ENCODE results near the gene CD164L2.
"Not testable (repeated sequence)": the region's sequence is repeated elsewhere in the genome, so short reads cannot be mapped to it uniquely, and the experiment has no call there.

CD164L2 gene

DNA sequence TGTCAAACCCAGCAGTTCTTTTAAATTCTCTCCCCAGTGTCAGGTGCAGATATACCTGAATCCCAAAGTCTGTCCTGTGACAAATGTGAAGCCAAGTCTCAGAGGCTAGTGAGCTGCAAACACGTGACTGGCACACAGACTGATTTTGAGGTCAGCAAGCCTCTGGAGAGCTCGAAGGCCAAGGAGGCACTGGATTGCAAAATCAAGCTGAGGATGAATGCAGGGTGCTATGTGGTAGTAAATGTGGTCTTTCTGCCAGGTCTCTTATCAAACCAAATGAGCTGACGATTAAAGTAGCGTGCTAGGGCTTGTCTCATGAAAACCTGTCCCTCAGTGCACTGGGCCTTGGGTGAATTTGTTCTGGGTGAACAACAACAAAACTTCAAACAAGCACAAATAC lies 29.9 kb upstream of the CD164L2 start:
- no peak for DNase-seq (ENCODE audit: low spot score)
- TF ChIP-seq, protein P1, sequence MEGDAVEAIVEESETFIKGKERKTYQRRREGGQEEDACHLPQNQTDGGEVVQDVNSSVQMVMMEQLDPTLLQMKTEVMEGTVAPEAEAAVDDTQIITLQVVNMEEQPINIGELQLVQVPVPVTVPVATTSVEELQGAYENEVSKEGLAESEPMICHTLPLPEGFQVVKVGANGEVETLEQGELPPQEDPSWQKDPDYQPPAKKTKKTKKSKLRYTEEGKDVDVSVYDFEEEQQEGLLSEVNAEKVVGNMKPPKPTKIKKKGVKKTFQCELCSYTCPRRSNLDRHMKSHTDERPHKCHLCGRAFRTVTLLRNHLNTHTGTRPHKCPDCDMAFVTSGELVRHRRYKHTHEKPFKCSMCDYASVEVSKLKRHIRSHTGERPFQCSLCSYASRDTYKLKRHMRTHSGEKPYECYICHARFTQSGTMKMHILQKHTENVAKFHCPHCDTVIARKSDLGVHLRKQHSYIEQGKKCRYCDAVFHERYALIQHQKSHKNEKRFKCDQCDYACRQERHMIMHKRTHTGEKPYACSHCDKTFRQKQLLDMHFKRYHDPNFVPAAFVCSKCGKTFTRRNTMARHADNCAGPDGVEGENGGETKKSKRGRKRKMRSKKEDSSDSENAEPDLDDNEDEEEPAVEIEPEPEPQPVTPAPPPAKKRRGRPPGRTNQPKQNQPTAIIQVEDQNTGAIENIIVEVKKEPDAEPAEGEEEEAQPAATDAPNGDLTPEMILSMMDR (IDR thresholded peaks at IDR 0.05; ENCODE audit: extremely low read depth, insufficient read depth, missing control alignments) = no peak
- in situ Hi-C loops (cut with MboI; ENCODE audit: low pct_unique_long_range_greater_than_20kb, low sequenced_read_pairs, unreplicated experiment) = no loop called here

DNA sequence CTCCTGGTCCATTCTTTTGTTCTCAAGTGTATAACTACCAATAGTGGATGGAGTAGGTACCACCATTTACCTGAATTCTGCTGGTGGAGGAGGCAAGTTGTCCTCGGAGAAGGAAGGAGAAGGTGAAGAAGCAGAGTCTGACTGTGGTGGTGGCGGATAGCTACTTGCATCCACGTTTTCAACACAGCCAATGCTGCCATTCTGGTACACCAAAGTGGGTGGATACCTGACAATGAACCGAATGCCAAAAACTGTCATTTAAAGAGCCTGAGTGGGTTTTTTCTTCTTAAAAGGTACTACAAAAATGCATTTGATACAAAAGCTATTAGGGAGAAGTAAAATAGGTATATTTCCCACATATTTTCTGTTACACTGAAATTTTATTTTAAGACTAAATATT lies 29.4 kb upstream of the CD164L2 start:
- DNase-seq (ENCODE audit: low spot score) = no peak
- in situ Hi-C loops (cut with MboI; ENCODE audit: low pct_unique_long_range_greater_than_20kb, low sequenced_read_pairs, unreplicated experiment) = no loop called here
- TF ChIP-seq, protein P1 (IDR thresholded peaks at IDR 0.05; ENCODE audit: extremely low read depth, insufficient read depth, missing control alignments) = no peak

DNA sequence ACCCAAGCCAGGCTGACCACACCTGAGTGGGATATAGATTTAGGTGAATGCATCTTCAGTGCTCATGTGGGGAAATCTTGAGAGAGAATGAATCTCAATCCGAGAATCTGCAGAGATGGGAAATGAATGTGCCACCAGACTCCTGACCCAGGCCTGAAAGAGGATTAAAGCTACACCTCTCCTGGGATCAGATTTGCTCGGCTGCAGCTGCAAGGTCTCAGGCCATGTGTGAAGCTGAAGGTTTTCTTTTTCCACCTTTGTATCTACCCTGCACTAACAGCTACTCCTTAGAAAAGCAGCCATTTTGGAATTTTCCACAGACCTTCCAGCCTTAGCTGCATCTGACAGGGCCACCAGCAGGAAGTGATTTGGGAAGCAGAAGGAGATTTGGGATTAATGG lies 27.6 kb upstream of the CD164L2 start:
- TF ChIP-seq, protein P1 (IDR thresholded peaks at IDR 0.05; ENCODE audit: extremely low read depth, insufficient read depth, missing control alignments) = no peak
- no peak for DNase-seq (ENCODE audit: low spot score)
- in situ Hi-C loops (cut with MboI; ENCODE audit: low pct_unique_long_range_greater_than_20kb, low sequenced_read_pairs, unreplicated experiment) = no loop called here

DNA sequence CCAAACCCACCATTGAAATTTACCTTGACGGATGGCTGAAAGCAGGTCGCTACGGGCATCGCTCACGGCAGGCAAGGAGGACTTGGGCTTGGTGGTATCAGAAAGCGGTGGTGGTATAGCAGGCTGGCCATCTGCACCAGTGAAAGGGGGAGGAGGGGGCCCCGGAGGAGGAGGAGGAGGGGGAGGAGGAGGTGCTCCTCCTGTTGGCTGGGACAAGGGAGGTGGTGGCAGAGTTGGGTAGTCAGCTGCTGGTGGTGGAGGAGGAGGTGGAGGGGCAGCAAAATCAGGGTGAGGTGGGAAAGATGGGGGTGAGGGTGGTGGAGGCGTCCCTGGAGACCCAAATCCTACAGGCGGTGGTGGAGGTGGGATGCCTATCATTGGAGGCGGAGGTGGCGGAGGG lies 26.5 kb upstream of the CD164L2 start:
- in situ Hi-C loops (cut with MboI; ENCODE audit: low pct_unique_long_range_greater_than_20kb, low sequenced_read_pairs, unreplicated experiment) = no loop called here
- TF ChIP-seq, protein P1 (IDR thresholded peaks at IDR 0.05; ENCODE audit: extremely low read depth, insufficient read depth, missing control alignments) = no peak
- no peak for DNase-seq (ENCODE audit: low spot score)

DNA sequence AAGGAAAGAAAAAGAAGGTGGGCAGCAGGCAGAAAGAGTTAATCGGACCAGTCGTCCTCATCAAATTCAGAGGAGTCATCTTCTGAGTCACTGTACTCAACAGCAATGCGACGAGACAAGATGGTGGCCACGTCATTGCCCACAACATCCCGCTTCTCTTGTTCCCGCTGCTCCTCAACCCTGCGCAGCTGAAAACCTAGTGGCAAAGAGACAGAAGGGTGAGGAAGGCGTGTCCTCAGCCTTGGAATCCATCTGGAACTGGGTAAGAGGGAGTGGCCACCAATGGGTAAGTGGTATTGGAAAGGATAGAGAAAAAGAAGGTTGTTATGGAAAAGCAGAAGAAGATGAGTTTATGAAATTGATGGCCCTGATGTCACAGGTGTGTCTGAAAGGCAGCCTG lies 25.0 kb upstream of the CD164L2 start:
- in situ Hi-C loops (cut with MboI; ENCODE audit: low pct_unique_long_range_greater_than_20kb, low sequenced_read_pairs, unreplicated experiment) = no loop called here
- DNase-seq (ENCODE audit: low spot score) = no peak
- TF ChIP-seq, protein P1 (IDR thresholded peaks at IDR 0.05; ENCODE audit: extremely low read depth, insufficient read depth, missing control alignments) = no peak

DNA sequence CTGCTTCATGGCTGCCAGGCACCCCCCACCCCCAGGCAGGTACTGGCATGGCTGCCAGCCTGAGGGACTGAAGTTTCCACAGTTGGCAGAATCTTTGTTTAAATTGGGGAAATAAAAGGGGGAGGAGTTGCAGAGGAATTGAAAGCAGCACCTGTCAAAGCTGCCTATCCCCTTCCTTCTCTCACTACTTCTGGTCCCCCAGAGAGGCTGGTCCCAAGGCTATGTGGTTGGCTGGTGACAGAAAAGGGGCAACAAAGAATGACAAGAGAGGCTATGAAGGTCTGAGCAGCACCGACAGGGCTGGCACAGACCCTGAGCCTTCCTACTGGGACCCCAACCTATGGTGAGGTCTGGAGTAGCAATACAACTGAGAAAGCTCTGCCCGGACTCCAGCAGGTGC lies 23.7 kb upstream of the CD164L2 start:
- in situ Hi-C loops (cut with MboI; ENCODE audit: low pct_unique_long_range_greater_than_20kb, low sequenced_read_pairs, unreplicated experiment); DNase-seq (ENCODE audit: low spot score): not testable (repeated sequence)

DNA sequence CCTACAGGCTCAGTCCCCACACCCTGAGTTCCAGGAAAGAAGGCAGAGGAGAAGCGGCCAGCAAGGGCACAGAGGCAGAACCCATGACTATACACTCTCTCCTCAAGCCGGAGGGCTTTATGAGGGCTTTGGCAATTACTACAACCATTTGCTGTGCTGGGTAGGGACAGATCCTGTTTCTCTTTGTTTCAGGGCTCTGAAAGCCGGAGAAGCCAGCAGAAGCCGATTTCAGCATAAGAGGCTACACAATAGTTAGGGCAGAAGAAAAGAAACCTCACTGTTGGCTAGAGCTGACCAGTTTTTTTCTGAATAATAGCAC lies 23.2 kb upstream of the CD164L2 start:
- in situ Hi-C loops (cut with MboI; ENCODE audit: low pct_unique_long_range_greater_than_20kb, low sequenced_read_pairs, unreplicated experiment) = no loop called here
- TF ChIP-seq, protein P1 (IDR thresholded peaks at IDR 0.05; ENCODE audit: extremely low read depth, insufficient read depth, missing control alignments) = no peak
- no peak for DNase-seq (ENCODE audit: low spot score)

DNA sequence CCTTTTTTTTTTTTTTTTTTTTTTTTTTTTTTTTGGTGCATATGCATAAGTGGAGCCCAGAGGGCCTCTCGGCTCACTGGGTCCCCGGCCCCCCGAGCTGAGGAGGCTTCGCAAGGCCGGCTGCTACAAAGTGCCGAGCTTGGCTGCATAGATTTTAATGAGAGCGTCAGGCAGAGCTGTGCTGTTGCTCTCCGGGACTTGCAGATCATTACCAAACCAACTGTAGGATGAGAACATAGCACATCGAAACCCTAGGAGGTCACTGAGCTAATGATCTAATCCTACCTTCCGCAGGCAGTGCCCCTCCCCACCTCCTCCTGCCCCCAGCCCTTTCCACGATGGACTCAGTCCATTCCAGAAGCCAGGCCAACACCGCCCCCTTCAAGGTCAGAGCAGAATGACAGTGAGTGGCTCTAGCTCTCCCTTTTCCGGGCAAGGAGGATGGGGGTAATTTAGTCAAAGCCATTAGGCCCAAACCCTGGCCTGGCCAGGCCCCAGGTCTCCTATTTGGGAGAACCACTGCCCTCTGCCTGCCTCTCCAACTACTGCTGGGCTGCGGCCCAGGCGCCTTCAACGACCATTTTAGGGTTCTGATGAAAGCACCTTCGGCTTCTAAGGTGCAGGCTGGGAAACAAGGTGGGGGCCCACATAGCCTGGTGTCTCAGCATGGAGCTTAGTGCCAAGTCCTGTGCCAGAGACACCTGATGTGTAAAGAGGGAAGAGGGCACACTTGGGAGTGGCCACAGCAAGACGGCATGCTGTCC lies 22.6 kb upstream of the CD164L2 start:
- in situ Hi-C loops (cut with MboI; ENCODE audit: low pct_unique_long_range_greater_than_20kb, low sequenced_read_pairs, unreplicated experiment); DNase-seq (ENCODE audit: low spot score): not testable (repeated sequence)
